IMR-90 (cell line): ENCODE data around the gene SLIT3. TPM values are rescaled to one million over a fixed set of nuclear protein-coding genes. Genes with fewer than 3 reads are reported as not detected.

Source experiments
- ATAC-seq: fragments of 200-7000 bp; cut with Tn5 transposase; 2 replicates; pipeline ENCODE4 v1.9.1; 2020; ENCODE audit warnings: low read depth, mild to moderate bottlenecking, moderate library complexity
- BruUV-seq: library from RNA; stranded (reverse); fragments of 400-500 nt; replicated peaks from 2 replicates; lab custom pipeline; 2021; lab: Mats Ljungman, UMichigan
- CTCF ChIA-PET: fragments of 300-600 bp; formaldehyde crosslinking; extraction: SDS; loops from one replicate; lab custom pipeline; 2021; ENCODE audit warnings: antibody characterized with exemption; lab: Yijun Ruan, JAX
- POLR2A ChIA-PET: fragments of 300-600 bp; sonication (Branson Sonifier 250); formaldehyde crosslinking; loops from one replicate; lab custom pipeline; 2022; ENCODE audit warnings: antibody characterized with exemption; ENCODE audit not compliant: unreplicated experiment; lab: Charles Lee
- DNase-seq: peaks from one replicate; pipeline ENCODE4 v3.0.0; 2013
- H2AFZ ChIP-seq: replicated peaks from 2 replicates; pipeline ENCODE3; 2013; ENCODE audit warnings: low read length, mild to moderate bottlenecking; ENCODE audit not compliant: poor library complexity
- H2AK5ac ChIP-seq: 2 replicates; pipeline ENCODE4 v1.6.1; 2013; ENCODE audit warnings: low read depth, low read length, inconsistent platforms
- H2AK9ac ChIP-seq: replicated peaks from 2 replicates; pipeline ENCODE3; 2013; ENCODE audit warnings: mild to moderate bottlenecking, low read depth, low read length, moderate library complexity; ENCODE audit not compliant: poor library complexity
- H2BK120ac ChIP-seq: 2 replicates; pipeline ENCODE4 v1.6.1; 2013; ENCODE audit warnings: low read depth, low read length, inconsistent platforms
- H2BK15ac ChIP-seq: 3 replicates; pipeline ENCODE4 v1.6.1; 2013; ENCODE audit warnings: low read depth, low read length, inconsistent platforms
- H2BK20ac ChIP-seq: 2 replicates; pipeline ENCODE4 v1.6.1; 2013; ENCODE audit warnings: low read depth, mild to moderate bottlenecking, inconsistent platforms, low read length, moderate library complexity
- H2BK5ac ChIP-seq: 2 replicates; pipeline ENCODE4 v1.6.1; 2013; ENCODE audit warnings: mild to moderate bottlenecking, low read depth, low read length, inconsistent platforms; ENCODE audit not compliant: poor library complexity, severe bottlenecking
- H3K14ac ChIP-seq: replicated peaks from 2 replicates; pipeline ENCODE4 v1.6.1; 2013; ENCODE audit warnings: low read depth, low read length, inconsistent platforms
- H3K18ac ChIP-seq: 2 replicates; pipeline ENCODE4 v1.6.1; 2013; ENCODE audit warnings: low read depth, low read length, control low read depth
- H3K23ac ChIP-seq: 2 replicates; pipeline ENCODE4 v1.6.1; 2013; ENCODE audit warnings: low read depth, low read length, inconsistent platforms
- H3K27ac ChIP-seq: 2 replicates; pipeline ENCODE4 v1.5.1; 2013; ENCODE audit warnings: mild to moderate bottlenecking, control low read depth, low read length; ENCODE audit not compliant: insufficient read depth
- H3K27me3 ChIP-seq: 2 replicates; pipeline ENCODE4 v1.6.1; 2013; ENCODE audit warnings: low read length; ENCODE audit not compliant: control insufficient read depth, insufficient read depth
- H3K36me3 ChIP-seq: 2 replicates; pipeline ENCODE4 v1.6.1; 2013; ENCODE audit warnings: low read length, mixed read lengths; ENCODE audit not compliant: control insufficient read depth, insufficient read depth
- H3K4ac ChIP-seq: 2 replicates; pipeline ENCODE4 v1.6.1; 2013; ENCODE audit warnings: low read depth, low read length, inconsistent platforms
- H3K4me1 ChIP-seq: 2 replicates; pipeline ENCODE4 v1.6.1; 2013; ENCODE audit warnings: low read length, mixed read lengths; ENCODE audit not compliant: control insufficient read depth, insufficient read depth
- H3K4me2 ChIP-seq: 2 replicates; pipeline ENCODE4 v1.6.1; 2013; ENCODE audit warnings: low read depth, mild to moderate bottlenecking, control low read depth, low read length, moderate library complexity
- H3K4me3 ChIP-seq: 2 replicates; pipeline ENCODE4 v1.5.1; 2013; ENCODE audit warnings: low read depth, mild to moderate bottlenecking, control low read depth, low read length, moderate library complexity; ENCODE audit not compliant: insufficient read depth
- H3K56ac ChIP-seq: 2 replicates; pipeline ENCODE4 v1.6.1; 2013; ENCODE audit warnings: low read length, inconsistent platforms; ENCODE audit not compliant: insufficient read depth; ENCODE audit errors: extremely low read depth
- H3K79me1 ChIP-seq, 2 experiments: 2 replicates each; pipeline ENCODE4 v1.6.1; 2013; ENCODE audit warnings: low read length in 2 of 2, inconsistent platforms in 1 of 2, low read depth in 1 of 2
- H3K9ac ChIP-seq: 2 replicates; pipeline ENCODE4 v1.6.1; 2013; ENCODE audit warnings: low read depth, low read length, control low read depth
- H3K9me1 ChIP-seq: 2 replicates; pipeline ENCODE4 v1.6.1; 2013; ENCODE audit warnings: low read length, inconsistent platforms; ENCODE audit not compliant: insufficient read depth
- H3K9me3 ChIP-seq: 2 replicates; pipeline ENCODE4 v1.6.1; 2013; ENCODE audit warnings: low read length; ENCODE audit not compliant: control insufficient read depth, insufficient read depth
- H4K20me1 ChIP-seq: 2 replicates; pipeline ENCODE4 v1.6.1; 2013; ENCODE audit warnings: low read length, inconsistent platforms; ENCODE audit not compliant: insufficient read depth
- H4K5ac ChIP-seq: 2 replicates; pipeline ENCODE4 v1.6.1; 2013; ENCODE audit warnings: mild to moderate bottlenecking, low read depth, low read length, control low read depth
- H4K8ac ChIP-seq, 2 experiments: 2 replicates each; pipeline ENCODE4 v1.6.1; 2013; ENCODE audit warnings: low read depth in 2 of 2, low read length in 2 of 2, control low read depth in 1 of 2, inconsistent platforms in 1 of 2
- H4K91ac ChIP-seq: 2 replicates; pipeline ENCODE4 v1.6.1; 2013; ENCODE audit warnings: low read depth, low read length, inconsistent platforms; ENCODE audit not compliant: insufficient read depth
- BHLHE40 ChIP-seq: fragments of 150-350 bp; IDR thresholded peaks from 2 replicates; pipeline ENCODE4 v1.6.1; 2016; ENCODE audit warnings: mild to moderate bottlenecking, low read depth, low read length
- CEBPB ChIP-seq: IDR thresholded peaks from 2 replicates; pipeline ENCODE4 v1.6.1; 2012; ENCODE audit warnings: low read depth, low read length, improper control_type of control experiment
- CHD1 ChIP-seq: IDR thresholded peaks from 2 replicates; pipeline ENCODE4 v1.6.1; 2012; ENCODE audit warnings: low read depth, low read length, improper control_type of control experiment
- FOS ChIP-seq: fragments of 150-350 bp; IDR thresholded peaks from 2 replicates; pipeline ENCODE4 v1.6.1; 2016; ENCODE audit warnings: low read depth, low read length
- MAFK ChIP-seq: IDR thresholded peaks from 2 replicates; pipeline ENCODE4 v1.6.1; 2012; ENCODE audit warnings: low read depth, low read length, improper control_type of control experiment
- MAZ ChIP-seq: IDR thresholded peaks from 2 replicates; pipeline ENCODE4 v1.6.1; 2012; ENCODE audit warnings: low read depth, mild to moderate bottlenecking, low read length, improper control_type of control experiment, moderate library complexity, borderline replicate concordance
- MXI1 ChIP-seq: IDR thresholded peaks from 2 replicates; pipeline ENCODE4 v1.6.1; 2012; ENCODE audit warnings: low read depth, mild to moderate bottlenecking, low read length, moderate library complexity, borderline replicate concordance
- NFE2L2 ChIP-seq: fragments of 150-350 bp; IDR thresholded peaks from 2 replicates; pipeline ENCODE4 v1.6.1; 2016; ENCODE audit warnings: low read depth, mild to moderate bottlenecking, low read length
- POLR2A ChIP-seq: IDR thresholded peaks from 2 replicates; pipeline ENCODE4 v1.6.1; 2012; ENCODE audit warnings: mild to moderate bottlenecking, low read depth, low read length
- RAD21 ChIP-seq: IDR thresholded peaks from 2 replicates; pipeline ENCODE4 v1.6.1; 2012; ENCODE audit warnings: low read length, improper control_type of control experiment
- RCOR1 ChIP-seq: IDR thresholded peaks from 2 replicates; pipeline ENCODE4 v1.6.1; 2012; ENCODE audit warnings: mild to moderate bottlenecking, low read length, improper control_type of control experiment; ENCODE audit not compliant: insufficient replicate concordance
- RFX5 ChIP-seq: IDR thresholded peaks from 2 replicates; pipeline ENCODE4 v1.8.0; 2012; ENCODE audit warnings: low read depth, mild to moderate bottlenecking, low read length, moderate library complexity
- SMC3 ChIP-seq: fragments of 150-350 bp; IDR thresholded peaks from 2 replicates; pipeline ENCODE4 v1.6.1; 2016; ENCODE audit warnings: low read depth, mild to moderate bottlenecking, antibody characterized with exemption, low read length, moderate library complexity
- WGBS, 2 experiments: methylation state at CpG; one replicate each; pipeline versions ENCODE4 v1.1.5 to v1.1.7; 2013; ENCODE audit warnings: missing lambda C conversion rate in 2 of 2; ENCODE audit not compliant: insufficient read length in 1 of 2; ENCODE audit errors: extremely low coverage in 2 of 2; 5-methylcytosine and 5-hydroxymethylcytosine counted together
- dilution Hi-C: fragments of 300-500 bp; cut with HindIII; formaldehyde crosslinking; loops from one replicate; pipeline ENCODE4 v1.14.3; 2018; ENCODE audit warnings: low sequenced_read_pairs; ENCODE audit not compliant: unreplicated experiment
- in situ Hi-C: fragments of 300-500 bp; cut with MboI; formaldehyde crosslinking; loops from 3 replicates; pipeline ENCODE4 v1.14.3; 2019; ENCODE audit warnings: low sequenced_read_pairs, inconsistent platforms, mixed read lengths
- intact Hi-C: fragments of 100-400 bp; cut with micrococcal nuclease; formaldehyde crosslinking; loops from 2 replicates; pipeline ENCODE4 v1.10.0; 2022
- polyA plus RNA-seq, 3 experiments: library from polyadenylated mRNA; depleted of rRNA; stranded (reverse); fragments of >200 nt; gene quantifications; 2 replicates each; pipeline ENCODE4 v1.2.3, GENCODE V29; 2012; ENCODE audit warnings: low replicate concordance in 1 of 3
- total RNA-seq: library from RNA; depleted of rRNA; stranded (reverse); fragments of >200 nt; gene quantifications from 2 replicates; pipeline ENCODE4 v1.2.3, GENCODE V29; 2012
- TF ChIP-seq, protein P1 (sequence below): conservative IDR thresholded peaks from 2 replicates; pipeline ENCODE4 v1.5.1; 2012; ENCODE audit warnings: mild to moderate bottlenecking, low read depth, low read length, improper control_type of control experiment
- TF ChIP-seq, protein P2 (sequence below): fragments of 150-350 bp; IDR thresholded peaks from 2 replicates; pipeline ENCODE4 v1.6.1; 2016; ENCODE audit warnings: low read depth, mild to moderate bottlenecking, low read length, moderate library complexity, borderline replicate concordance
- TF ChIP-seq, protein P3 (sequence below): fragments of 150-350 bp; IDR thresholded peaks from 2 replicates; pipeline ENCODE4 v1.6.1; 2017; ENCODE audit warnings: mild to moderate bottlenecking, antibody characterized with exemption, low read length, low read depth

The SLIT3 gene
- total and polyA plus RNA-seq, 2 of the 4 experiments (the other 2 are of a cell fraction): 0.18 to 0.50 TPM

DNA sequence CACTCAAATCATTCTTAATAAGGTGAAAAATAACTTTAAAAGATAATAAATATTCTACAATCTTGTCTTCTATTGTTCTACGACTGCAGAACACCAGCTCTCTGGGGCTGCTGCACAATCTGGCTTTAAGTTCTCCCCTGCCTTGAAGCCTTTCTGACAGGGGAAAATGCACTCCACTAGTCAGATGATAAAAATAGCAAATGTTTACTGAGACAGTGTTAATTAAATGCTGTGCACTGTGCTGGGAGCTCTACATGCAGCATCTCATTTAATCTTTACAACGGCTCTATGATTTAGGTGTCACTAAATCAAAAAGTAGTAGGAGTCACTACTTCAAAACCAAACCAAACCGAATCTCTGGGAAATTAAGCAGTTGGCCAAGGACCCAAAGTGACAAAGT, 132.7 kb downstream of the SLIT3 start:
- Histone ChIP-seq H3K4ac (no peak overlapping the region), H3K79me1 (no peaks in the 10 kb centered on the region), H3K36me3 (no peaks in the 10 kb centered on the region), H3K18ac (no peak overlapping the region), H3K23ac (no peak overlapping the region), H3K27ac (no peak overlapping the region), H3K9me1 (no peaks in the 10 kb centered on the region), H3K14ac (no peak overlapping the region), H2AK9ac (no peak overlapping the region), H3K9ac (no peak overlapping the region), H3K4me2 (no peak overlapping the region), H2AFZ (no peak overlapping the region), H3K4me3 (no peak overlapping the region), H4K20me1 (no peaks in the 10 kb centered on the region), H2BK20ac (no peak overlapping the region), H3K4me1 (no peaks in the 10 kb centered on the region), H3K56ac (no peak overlapping the region), H3K27me3 (no peaks in the 10 kb centered on the region), H4K5ac (no peak overlapping the region), H2BK5ac (no peak overlapping the region), H4K8ac (no peak overlapping the region), H2AK5ac (no peak overlapping the region), H4K91ac (no peak overlapping the region), H2BK15ac (no peak overlapping the region), H3K9me3 (peaks cover 18% of the 10 kb centered on the region; the same call in 1 of the 2 replicates), H2BK120ac (no peak overlapping the region)
- TF ChIP-seq SMC3 (no peak), BHLHE40 (no peak), NFE2L2 (no peak), FOS (no peak), POLR2A (no peak), CEBPB (no peak), CHD1 (no peak), RAD21 (no peak), MAZ (no peak), RCOR1 (no peak), MXI1 (no peak), RFX5 (no peak), MAFK (no peak)
- TF ChIP-seq, protein P1, sequence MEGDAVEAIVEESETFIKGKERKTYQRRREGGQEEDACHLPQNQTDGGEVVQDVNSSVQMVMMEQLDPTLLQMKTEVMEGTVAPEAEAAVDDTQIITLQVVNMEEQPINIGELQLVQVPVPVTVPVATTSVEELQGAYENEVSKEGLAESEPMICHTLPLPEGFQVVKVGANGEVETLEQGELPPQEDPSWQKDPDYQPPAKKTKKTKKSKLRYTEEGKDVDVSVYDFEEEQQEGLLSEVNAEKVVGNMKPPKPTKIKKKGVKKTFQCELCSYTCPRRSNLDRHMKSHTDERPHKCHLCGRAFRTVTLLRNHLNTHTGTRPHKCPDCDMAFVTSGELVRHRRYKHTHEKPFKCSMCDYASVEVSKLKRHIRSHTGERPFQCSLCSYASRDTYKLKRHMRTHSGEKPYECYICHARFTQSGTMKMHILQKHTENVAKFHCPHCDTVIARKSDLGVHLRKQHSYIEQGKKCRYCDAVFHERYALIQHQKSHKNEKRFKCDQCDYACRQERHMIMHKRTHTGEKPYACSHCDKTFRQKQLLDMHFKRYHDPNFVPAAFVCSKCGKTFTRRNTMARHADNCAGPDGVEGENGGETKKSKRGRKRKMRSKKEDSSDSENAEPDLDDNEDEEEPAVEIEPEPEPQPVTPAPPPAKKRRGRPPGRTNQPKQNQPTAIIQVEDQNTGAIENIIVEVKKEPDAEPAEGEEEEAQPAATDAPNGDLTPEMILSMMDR: no peak
- TF ChIP-seq, protein P2, sequence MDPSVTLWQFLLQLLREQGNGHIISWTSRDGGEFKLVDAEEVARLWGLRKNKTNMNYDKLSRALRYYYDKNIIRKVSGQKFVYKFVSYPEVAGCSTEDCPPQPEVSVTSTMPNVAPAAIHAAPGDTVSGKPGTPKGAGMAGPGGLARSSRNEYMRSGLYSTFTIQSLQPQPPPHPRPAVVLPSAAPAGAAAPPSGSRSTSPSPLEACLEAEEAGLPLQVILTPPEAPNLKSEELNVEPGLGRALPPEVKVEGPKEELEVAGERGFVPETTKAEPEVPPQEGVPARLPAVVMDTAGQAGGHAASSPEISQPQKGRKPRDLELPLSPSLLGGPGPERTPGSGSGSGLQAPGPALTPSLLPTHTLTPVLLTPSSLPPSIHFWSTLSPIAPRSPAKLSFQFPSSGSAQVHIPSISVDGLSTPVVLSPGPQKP: no peak
- TF ChIP-seq, protein P3, sequence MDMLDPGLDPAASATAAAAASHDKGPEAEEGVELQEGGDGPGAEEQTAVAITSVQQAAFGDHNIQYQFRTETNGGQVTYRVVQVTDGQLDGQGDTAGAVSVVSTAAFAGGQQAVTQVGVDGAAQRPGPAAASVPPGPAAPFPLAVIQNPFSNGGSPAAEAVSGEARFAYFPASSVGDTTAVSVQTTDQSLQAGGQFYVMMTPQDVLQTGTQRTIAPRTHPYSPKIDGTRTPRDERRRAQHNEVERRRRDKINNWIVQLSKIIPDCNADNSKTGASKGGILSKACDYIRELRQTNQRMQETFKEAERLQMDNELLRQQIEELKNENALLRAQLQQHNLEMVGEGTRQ: no peak
- ATAC-seq: no peak
- WGBS, 2 experiments: no CpG with 5 or more reads among the region's 3 CpGs
- no TSS peak for BruUV-seq
- intact Hi-C loops: no loop called here
- ChIA-PET CTCF (no interaction called here), POLR2A (no interaction called here)
- DNase-seq: no peak
- in situ Hi-C loops: no loop called here
- dilution Hi-C loops: no loop called here
